ENCODE data around the gene COX19.

COX19 gene

GRCh38 chr7:957418-958220 is 17.7 kb downstream of the COX19 start:
- TF ChIP-seq CTCF (IDR thresholded peaks at IDR 0.05; ENCODE audit: borderline replicate concordance, insufficient read depth, low read depth, low read length), result no peak
- H3K4me3 ChIP-seq (ENCODE audit: low read depth, low read length), result no peak overlapping the region

DNA sequence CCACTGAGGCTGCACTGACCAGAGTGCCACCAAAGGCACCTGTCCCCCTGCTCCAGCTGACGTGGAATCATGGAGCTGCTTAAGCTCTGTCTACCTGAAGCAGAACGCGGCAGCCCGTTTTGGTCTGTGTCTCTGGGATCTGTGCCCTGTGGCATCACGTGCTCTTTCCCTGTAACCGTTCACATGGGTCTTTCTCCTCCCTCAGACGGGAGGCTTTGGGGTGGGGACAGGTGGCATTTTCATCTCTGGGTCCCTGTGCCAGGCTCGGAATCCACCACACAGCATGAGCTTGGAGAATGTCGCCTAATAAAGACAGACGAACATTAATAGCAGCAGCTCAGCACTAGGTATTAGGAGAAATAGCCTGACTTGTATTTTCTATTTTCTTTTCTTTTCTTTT is 19.3 kb downstream of the COX19 start:
- H3K4me3 ChIP-seq (ENCODE audit: low read depth, low read length), result no peak overlapping the region
- TF ChIP-seq CTCF (IDR thresholded peaks at IDR 0.05; ENCODE audit: borderline replicate concordance, insufficient read depth, low read depth, low read length), result no peak

- TF ChIP-seq CTCF (IDR thresholded peaks at IDR 0.05; ENCODE audit: borderline replicate concordance, insufficient read depth, low read depth, low read length), result peak; percentile 65
- H3K4me3 ChIP-seq (ENCODE audit: low read depth, low read length), result peak within 1 kb of the TSS; percentile 65
These were observed 20.8 kb downstream of the COX19 start, which contains the start of gene ADAP1 for GRCh38 chr7:954330-955238. TSS of gene ADAP1 (minus strand) at chr7:954680. CDS start at chr7:954477, 203 bp downstream.

DNA sequence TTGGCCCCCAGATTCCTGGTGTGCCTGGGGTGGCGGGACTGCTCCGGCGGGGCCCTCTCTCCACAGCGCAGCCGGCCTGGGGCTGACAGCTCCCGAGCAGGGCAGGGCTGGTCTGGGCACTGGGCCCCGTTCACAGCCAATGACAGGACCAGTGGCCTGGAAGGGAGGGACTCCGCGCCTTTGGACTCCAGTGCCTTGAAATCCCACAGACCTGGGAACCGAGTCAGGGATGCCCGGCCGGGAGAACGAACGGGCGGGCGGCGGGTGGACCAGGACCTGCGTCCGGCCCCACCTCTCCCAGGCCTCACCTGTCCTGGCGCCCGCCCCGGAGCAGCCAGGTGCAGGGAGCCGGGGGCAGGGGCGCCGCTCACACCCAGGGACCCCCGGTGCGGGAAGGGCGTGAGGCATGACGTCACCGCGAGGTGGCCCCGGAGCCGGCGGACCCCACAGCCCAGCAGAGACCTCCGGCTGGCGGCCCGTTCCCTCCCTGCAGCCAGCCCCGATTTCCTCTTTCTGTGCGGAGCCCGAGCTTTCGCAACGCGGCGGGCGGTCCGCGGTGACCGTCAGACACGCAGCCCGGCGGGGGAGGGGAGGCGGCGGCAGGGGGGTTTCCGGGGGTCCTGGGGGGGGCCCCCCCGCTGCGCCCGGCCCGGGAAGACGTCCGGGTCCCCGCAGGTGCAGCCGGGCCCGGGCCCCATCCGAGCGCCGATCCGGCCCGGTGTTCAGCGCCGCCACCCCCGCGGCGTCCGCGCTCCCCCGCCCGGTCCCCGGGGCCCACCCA is 21.6 kb downstream of the COX19 start:
- TF ChIP-seq CTCF (IDR thresholded peaks at IDR 0.05; ENCODE audit: borderline replicate concordance, insufficient read depth, low read depth, low read length), result no peak
- H3K4me3 ChIP-seq (ENCODE audit: low read depth, low read length), result peak overlapping the region; percentile 65

DNA sequence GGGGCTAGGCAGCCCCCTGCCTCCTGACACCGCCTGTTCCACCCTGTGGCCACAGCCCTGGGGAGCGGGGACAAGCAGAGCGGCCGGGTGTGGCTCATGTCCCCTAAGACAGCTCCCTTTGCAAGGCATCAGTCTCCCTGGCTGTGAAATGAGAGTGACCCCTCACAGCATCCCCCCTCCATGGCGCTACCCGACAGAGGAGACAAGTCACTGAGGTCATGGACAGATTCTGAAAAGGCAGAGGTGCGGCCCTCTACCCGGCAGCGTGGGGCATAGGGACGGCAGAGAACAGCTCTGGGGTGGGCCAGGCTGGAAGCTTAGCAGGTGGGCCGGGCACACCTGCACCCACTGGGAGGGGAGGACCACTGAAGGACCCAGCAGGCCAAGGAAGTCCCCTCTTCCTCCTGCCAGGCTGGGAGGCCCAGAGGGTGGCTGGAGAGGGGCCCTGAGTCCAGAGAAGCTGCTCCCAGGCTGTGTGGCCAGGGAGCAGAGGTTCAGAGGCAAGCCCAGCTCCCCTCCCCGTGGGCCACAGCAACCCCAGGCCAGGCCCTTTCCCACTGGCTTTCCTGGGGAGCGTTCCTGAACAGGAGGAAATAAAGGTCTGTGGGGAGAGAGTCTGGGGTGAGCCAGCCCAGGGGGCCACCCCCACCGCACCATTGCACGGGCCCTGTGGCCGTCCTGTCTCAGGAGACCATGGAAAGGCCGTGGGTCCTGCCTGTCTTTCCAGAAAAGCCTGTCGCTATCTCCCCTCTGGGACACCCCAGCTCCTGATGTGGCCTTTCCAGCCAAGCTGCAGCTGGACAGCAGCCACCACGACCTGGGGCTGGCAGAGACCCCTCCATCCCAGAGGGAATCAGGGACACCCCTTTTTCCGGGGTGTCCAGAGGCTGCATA is 22.6 kb downstream of the COX19 start:
- TF ChIP-seq CTCF (IDR thresholded peaks at IDR 0.05; ENCODE audit: borderline replicate concordance, insufficient read depth, low read depth, low read length), result no peak
- H3K4me3 ChIP-seq (ENCODE audit: low read depth, low read length), result peak overlapping the region; percentile 65

Data from GM12875 (cell line).